ENCODE measurements around the gene FSIP1. TPM values are rescaled to one million over a fixed set of nuclear protein-coding genes. Genes with fewer than 3 reads are reported as not detected.

Gene FSIP1
- total RNA-seq, 2 experiments from 2014 or later, result 0.22 to 0.34 TPM

DNA sequence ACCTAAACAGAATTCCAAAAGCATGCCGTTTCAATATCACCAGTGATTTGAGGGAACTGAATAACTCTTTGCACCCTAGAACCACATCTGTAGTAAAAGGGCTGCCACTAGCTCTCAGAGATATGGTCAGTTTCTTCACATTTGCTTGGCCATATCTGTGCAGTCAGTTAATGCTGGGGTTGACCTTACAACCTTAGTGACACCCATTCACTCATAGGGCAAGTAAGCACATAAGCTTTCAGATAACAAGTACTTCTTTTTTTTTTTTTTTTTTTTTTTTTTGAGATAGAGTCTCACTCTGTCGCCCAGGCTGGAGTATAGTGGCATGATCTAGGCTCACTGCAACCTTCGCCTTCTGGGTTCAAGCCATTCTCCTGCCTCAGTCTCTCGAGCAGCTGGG lies 20.4 kb upstream of the FSIP1 start:
- Mint-ChIP-seq H3K4me1 (ENCODE audit: low read depth) (no peaks in the 10 kb centered on the region), H3K27ac (no peak overlapping the region), H3K9me3 (no peaks in the 10 kb centered on the region), H3K36me3 (ENCODE audit: low read depth) (no peaks in the 10 kb centered on the region), H3K4me3 (no peak overlapping the region), H3K27me3 (peaks cover 39% of the 10 kb centered on the region)
- Histone ChIP-seq H3K27me3 (ENCODE audit: control insufficient read depth in 1 of 2, insufficient read depth in 2 of 2, low read length in 2 of 2) (peaks cover 17 to 23% of the 10 kb centered on the region in 2 experiments), H3K9me3 (ENCODE audit: control insufficient read depth in 1 of 2, insufficient read depth in 1 of 2, low read length in 2 of 2) (no peaks in the 10 kb centered on the region), H3K4me1 (ENCODE audit: insufficient read depth, low read length) (no peaks in the 10 kb centered on the region), H3K36me3 (ENCODE audit: insufficient read depth, low read length) (no peaks in the 10 kb centered on the region), H3K27ac (ENCODE audit: low read depth in 1 of 2, low read length in 2 of 2) (no peak overlapping the region), H3K4me3 (ENCODE audit: low read length) (no peak overlapping the region)
- DNase-seq, result no peak
- ChIA-PET POLR2A (interaction anchor here (0.5 kb wide), 1 partner anchor 417 kb away, joined by 3 read pairs; no protein-coding TSS in a partner anchor), CTCF (interaction anchor here (0.5 kb wide), 1 partner anchor 61 kb away, joined by 3 read pairs; no protein-coding TSS in a partner anchor)
- intact Hi-C loops (cut with DNase I, micrococcal nuclease), result loop anchor here in 1 of 2 experiments (10.0 kb wide), 1 partner anchor 58 kb away; no protein-coding TSS in a partner anchor
- TF ChIP-seq, protein P1, sequence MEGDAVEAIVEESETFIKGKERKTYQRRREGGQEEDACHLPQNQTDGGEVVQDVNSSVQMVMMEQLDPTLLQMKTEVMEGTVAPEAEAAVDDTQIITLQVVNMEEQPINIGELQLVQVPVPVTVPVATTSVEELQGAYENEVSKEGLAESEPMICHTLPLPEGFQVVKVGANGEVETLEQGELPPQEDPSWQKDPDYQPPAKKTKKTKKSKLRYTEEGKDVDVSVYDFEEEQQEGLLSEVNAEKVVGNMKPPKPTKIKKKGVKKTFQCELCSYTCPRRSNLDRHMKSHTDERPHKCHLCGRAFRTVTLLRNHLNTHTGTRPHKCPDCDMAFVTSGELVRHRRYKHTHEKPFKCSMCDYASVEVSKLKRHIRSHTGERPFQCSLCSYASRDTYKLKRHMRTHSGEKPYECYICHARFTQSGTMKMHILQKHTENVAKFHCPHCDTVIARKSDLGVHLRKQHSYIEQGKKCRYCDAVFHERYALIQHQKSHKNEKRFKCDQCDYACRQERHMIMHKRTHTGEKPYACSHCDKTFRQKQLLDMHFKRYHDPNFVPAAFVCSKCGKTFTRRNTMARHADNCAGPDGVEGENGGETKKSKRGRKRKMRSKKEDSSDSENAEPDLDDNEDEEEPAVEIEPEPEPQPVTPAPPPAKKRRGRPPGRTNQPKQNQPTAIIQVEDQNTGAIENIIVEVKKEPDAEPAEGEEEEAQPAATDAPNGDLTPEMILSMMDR (IDR thresholded peaks at IDR 0.05), result no peak
- ATAC-seq (ENCODE audit: poor library complexity), result no peak

DNA sequence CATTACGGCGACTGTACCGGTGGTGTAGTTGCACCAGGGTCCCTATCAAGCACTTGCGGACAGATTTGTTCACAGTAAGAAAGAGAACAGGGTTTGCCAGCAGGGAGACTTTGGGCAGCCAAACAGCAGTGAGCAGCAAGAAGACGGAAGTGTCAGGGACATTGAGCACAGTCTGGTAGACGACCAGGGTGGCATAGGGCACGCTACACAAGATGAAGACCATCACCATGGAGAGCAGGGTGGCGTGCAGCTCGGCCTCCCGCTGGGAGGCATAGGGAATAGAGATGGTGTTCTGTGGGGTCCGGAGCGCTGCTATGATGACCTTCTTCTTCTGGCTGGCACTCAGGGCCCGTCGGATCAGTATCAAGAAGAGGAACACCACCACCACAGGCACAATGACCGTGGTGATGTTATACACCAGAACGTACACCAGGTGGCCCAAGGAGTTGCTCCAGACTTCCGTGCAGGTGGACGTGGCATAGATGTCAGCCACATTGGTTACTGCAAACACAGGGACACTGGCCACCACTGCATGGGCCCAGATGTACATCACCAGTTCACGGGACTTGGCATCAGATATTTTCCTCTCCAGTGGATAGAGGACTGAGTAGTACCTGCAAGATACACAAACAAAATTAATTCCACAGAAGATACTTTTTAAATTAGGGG lies 19.1 kb upstream of the FSIP1 start:
- Histone ChIP-seq H3K36me3 (ENCODE audit: insufficient read depth, low read length) (no peaks in the 10 kb centered on the region), H3K27ac (ENCODE audit: low read depth in 1 of 2, low read length in 2 of 2) (no peak overlapping the region), H3K27me3 (ENCODE audit: control insufficient read depth in 1 of 2, insufficient read depth in 2 of 2, low read length in 2 of 2) (peaks cover 14 to 31% of the 10 kb centered on the region in 2 experiments), H3K9me3 (ENCODE audit: control insufficient read depth in 1 of 2, insufficient read depth in 1 of 2, low read length in 2 of 2) (no peaks in the 10 kb centered on the region), H3K4me1 (ENCODE audit: insufficient read depth, low read length) (no peaks in the 10 kb centered on the region), H3K4me3 (ENCODE audit: low read length) (no peak overlapping the region)
- DNase-seq, result peak in 2 of 14 experiments; percentile 23 to 35
- H3K4me1 Mint-ChIP-seq (ENCODE audit: low read depth), result no peaks in the 10 kb centered on the region
- H3K4me3 Mint-ChIP-seq, result no peak overlapping the region
- intact Hi-C loops (cut with DNase I, micrococcal nuclease), result loop anchor here in 1 of 2 experiments (10.0 kb wide), 1 partner anchor 57 kb away; no protein-coding TSS in a partner anchor
- ChIA-PET CTCF (no interaction called here), POLR2A (no interaction called here)
- no peaks in the 10 kb centered on the region for H3K9me3 Mint-ChIP-seq
- TF ChIP-seq, protein P1 (IDR thresholded peaks at IDR 0.05), result peak; percentile 20
- peaks cover 49% of the 10 kb centered on the region for H3K27me3 Mint-ChIP-seq
- no peaks in the 10 kb centered on the region for H3K36me3 Mint-ChIP-seq (ENCODE audit: low read depth)
- no peak overlapping the region for H3K27ac Mint-ChIP-seq
- ATAC-seq (ENCODE audit: poor library complexity), result peak; percentile 41

DNA sequence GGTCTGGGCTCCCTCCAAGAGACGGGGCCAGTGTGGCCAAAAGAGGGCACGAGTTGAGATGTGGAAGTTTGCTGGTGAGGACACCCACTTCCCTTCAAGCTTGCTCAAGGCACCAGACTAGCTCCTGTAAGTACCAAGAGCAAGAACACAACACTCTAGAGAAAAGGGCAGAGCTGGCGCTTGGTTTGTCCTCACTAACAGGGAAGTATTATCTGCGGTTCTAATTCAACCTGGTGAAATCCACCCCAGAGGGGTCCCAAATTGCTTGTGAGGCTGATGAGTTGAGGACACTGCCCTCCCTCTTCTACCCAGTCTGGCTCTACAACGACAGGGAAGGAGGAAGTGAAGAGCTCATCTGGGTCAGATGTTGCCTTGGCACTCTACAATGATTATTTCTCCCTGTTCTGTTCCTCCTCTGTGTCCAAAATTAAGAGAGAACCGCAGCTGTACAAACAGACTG lies 16.9 kb upstream of the FSIP1 start:
- H3K4me3 ChIP-seq (ENCODE audit: low read length), result no peak overlapping the region
- H3K9me3 ChIP-seq (ENCODE audit: control insufficient read depth in 1 of 2, insufficient read depth in 1 of 2, low read length in 2 of 2), result no peaks in the 10 kb centered on the region
- H3K4me3 Mint-ChIP-seq, result no peak overlapping the region
- no peak for DNase-seq
- ATAC-seq (ENCODE audit: poor library complexity), result no peak
- ChIA-PET CTCF (interaction anchor here (1.1 to 2.0 kb wide), 2 partner anchors 9 to 11 kb away, joined by 3 to 4 read pairs; no protein-coding TSS in a partner anchor), POLR2A (no interaction called here)
- H3K27me3 Mint-ChIP-seq, result peaks cover 70% of the 10 kb centered on the region
- no peaks in the 10 kb centered on the region for H3K36me3 ChIP-seq (ENCODE audit: insufficient read depth, low read length)
- no peak overlapping the region for H3K27ac ChIP-seq (ENCODE audit: low read depth in 1 of 2, low read length in 2 of 2)
- no peaks in the 10 kb centered on the region for H3K4me1 ChIP-seq (ENCODE audit: insufficient read depth, low read length)
- no peaks in the 10 kb centered on the region for H3K4me1 Mint-ChIP-seq (ENCODE audit: low read depth)
- intact Hi-C loops (cut with DNase I, micrococcal nuclease), result loop anchor here in 1 of 2 experiments (10.0 kb wide), 1 partner anchor 55 kb away; no protein-coding TSS in a partner anchor
- no peaks in the 10 kb centered on the region for H3K36me3 Mint-ChIP-seq (ENCODE audit: low read depth)
- TF ChIP-seq, protein P1 (IDR thresholded peaks at IDR 0.05), result no peak
- peaks cover 16 to 31% of the 10 kb centered on the region in 2 experiments for H3K27me3 ChIP-seq (ENCODE audit: control insufficient read depth in 1 of 2, insufficient read depth in 2 of 2, low read length in 2 of 2)
- no peaks in the 10 kb centered on the region for H3K9me3 Mint-ChIP-seq
- no peak overlapping the region for H3K27ac Mint-ChIP-seq

Measured in CD4-positive, alpha-beta T cell (primary cell).